H1 (cell line): ENCODE measurements around the gene ZNF415.

Experiments
- POLR2AphosphoS5 ChIP-seq: IDR thresholded peaks from 2 replicates; pipeline ENCODE4 v1.6.1; 2011; ENCODE audit warnings: low read depth, low read length
- RNF2 ChIP-seq: fragments of 200-900, 300-1000 bp; sonication (generic); IDR thresholded peaks from 2 replicates; pipeline ENCODE4 v1.7.1; 2016; ENCODE audit warnings: borderline replicate concordance, low read depth, mild to moderate bottlenecking, antibody characterized with exemption, low read length; ENCODE audit not compliant: poor library complexity, severe bottlenecking; ENCODE audit errors: missing control alignments
- SAP30 ChIP-seq: fragments of 300-600 bp; sonication (generic); IDR thresholded peaks from 2 replicates; pipeline ENCODE4 v1.7.1; 2012; ENCODE audit warnings: low read length, moderate library complexity, mild to moderate bottlenecking, inconsistent platforms; ENCODE audit not compliant: insufficient read depth, insufficient replicate concordance
- SIX5 ChIP-seq: IDR thresholded peaks from 2 replicates; pipeline ENCODE4 v1.6.1; 2011; ENCODE audit warnings: mild to moderate bottlenecking, low read depth, low read length
- SP2 ChIP-seq: IDR thresholded peaks from 2 replicates; pipeline ENCODE4 v1.6.1; 2012; ENCODE audit warnings: mild to moderate bottlenecking, low read length, inconsistent platforms
- SP4 ChIP-seq: IDR thresholded peaks from 2 replicates; pipeline ENCODE4 v1.6.1; 2012; ENCODE audit warnings: low read length, inconsistent platforms
- TF ChIP-seq, protein P1 (sequence below), 3 experiments: IDR thresholded peaks; 1 replicate in 2 of 3; 2 replicates in 1 of 3; pipeline versions ENCODE4 v1.5.1 to v1.6.1; 2011; ENCODE audit warnings: low read length in 3 of 3, mild to moderate bottlenecking in 3 of 3, inconsistent platforms in 2 of 3, low read depth in 1 of 3, moderate library complexity in 1 of 3; ENCODE audit not compliant: insufficient read depth in 1 of 3; ENCODE audit errors: control extremely low read depth in 1 of 3

DNA sequence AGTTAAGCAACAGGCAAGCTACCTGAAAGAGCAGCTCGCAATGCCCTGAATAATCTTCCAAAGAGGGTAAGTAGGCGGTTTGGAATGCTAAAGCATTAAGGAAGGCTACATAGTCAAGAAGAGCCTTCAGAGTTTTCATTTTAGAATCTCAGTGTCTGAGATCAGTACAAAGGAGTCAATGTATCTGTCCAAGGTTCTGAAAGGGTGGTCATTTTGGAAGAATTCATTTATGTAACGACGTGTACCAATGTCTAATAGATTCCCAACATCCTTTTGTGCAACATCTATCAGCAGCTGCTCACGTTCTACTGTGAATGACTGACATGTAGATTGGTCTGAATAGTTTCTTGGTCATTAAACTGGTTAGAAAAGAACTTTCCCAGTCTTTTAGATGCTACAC is 45.3 kb upstream of the ZNF415 start:
- TF ChIP-seq SP2: no peak
- TF ChIP-seq, protein P1, sequence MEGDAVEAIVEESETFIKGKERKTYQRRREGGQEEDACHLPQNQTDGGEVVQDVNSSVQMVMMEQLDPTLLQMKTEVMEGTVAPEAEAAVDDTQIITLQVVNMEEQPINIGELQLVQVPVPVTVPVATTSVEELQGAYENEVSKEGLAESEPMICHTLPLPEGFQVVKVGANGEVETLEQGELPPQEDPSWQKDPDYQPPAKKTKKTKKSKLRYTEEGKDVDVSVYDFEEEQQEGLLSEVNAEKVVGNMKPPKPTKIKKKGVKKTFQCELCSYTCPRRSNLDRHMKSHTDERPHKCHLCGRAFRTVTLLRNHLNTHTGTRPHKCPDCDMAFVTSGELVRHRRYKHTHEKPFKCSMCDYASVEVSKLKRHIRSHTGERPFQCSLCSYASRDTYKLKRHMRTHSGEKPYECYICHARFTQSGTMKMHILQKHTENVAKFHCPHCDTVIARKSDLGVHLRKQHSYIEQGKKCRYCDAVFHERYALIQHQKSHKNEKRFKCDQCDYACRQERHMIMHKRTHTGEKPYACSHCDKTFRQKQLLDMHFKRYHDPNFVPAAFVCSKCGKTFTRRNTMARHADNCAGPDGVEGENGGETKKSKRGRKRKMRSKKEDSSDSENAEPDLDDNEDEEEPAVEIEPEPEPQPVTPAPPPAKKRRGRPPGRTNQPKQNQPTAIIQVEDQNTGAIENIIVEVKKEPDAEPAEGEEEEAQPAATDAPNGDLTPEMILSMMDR (IDR thresholded peaks at IDR 0.05; ENCODE audit: control extremely low read depth in 1 of 3, insufficient read depth in 1 of 3, low read depth in 1 of 3, low read length in 3 of 3): no peak
- TF ChIP-seq SIX5: no peak
- no peak for TF ChIP-seq POLR2AphosphoS5
- no peak for TF ChIP-seq RNF2
- no peak for TF ChIP-seq SAP30
- TF ChIP-seq SP4: no peak
